K562 (cell line): ENCODE results near the gene RPL7L1. TPM values are rescaled to one million over a fixed set of nuclear protein-coding genes. Genes with fewer than 3 reads are reported as not detected.

ENCODE experiments used
- ATAC-seq: fragments of 200-7000 bp; cut with Tn5 transposase; 3 replicates; pipeline ENCODE4 v1.9.1; 2020; ENCODE audit warnings: moderate library complexity
- BruUV-seq: library from RNA; stranded (reverse); fragments of 400-500 nt; replicated peaks from 2 replicates; lab custom pipeline; 2021; lab: Mats Ljungman, UMichigan
- CTCF ChIA-PET: fragments of 300-600 bp; formaldehyde crosslinking; extraction: SDS; loops from one replicate; lab custom pipeline; 2021; ENCODE audit warnings: low intra/inter-chr PET ratio; lab: Yijun Ruan, JAX
- POLR2A ChIA-PET: fragments of 300-600, 350-650 bp; sonication (Branson Sonifier 250); formaldehyde crosslinking; extraction: SDS; loops from one replicate; lab custom pipeline; 2021; ENCODE audit warnings: antibody characterized with exemption, inconsistent platforms; lab: Yijun Ruan, JAX
- DNase-seq, 4 experiments: peaks; one replicate each; pipeline versions ENCODE4 v3.0.0 to v3.0.0-alpha.2; 2011 to 2018; ENCODE audit warnings: low spot score in 3 of 4, mixed read lengths in 3 of 4; ENCODE audit errors: extremely low read depth in 1 of 4
- FAIRE-seq: peaks from 2 replicates; lab custom pipeline; 2011; peaks lifted over from hg19 to GRCh38; lab: Jason Lieb, UNC
- H2AFZ ChIP-seq: 2 replicates; pipeline ENCODE4 v1.6.0; 2011; ENCODE audit warnings: low read depth, low read length, control low read depth, inconsistent platforms
- H3K27ac ChIP-seq: fragments of 200-600 bp; 3 replicates; pipeline ENCODE4 v1.8.0; 2011; ENCODE audit warnings: low read depth, mild to moderate bottlenecking, control low read depth, inconsistent platforms, low read length, moderate library complexity, mixed read lengths; ENCODE audit errors: extremely low read depth
- H3K27me3 ChIP-seq, 2 experiments: fragments of 300-600 bp in 1 of 2; 2 replicates in 1 of 2; 3 replicates in 1 of 2; pipeline versions ENCODE4 v1.6.0 to v1.8.0; 2011; ENCODE audit warnings: inconsistent platforms in 2 of 2, low read length in 2 of 2, mild to moderate bottlenecking in 1 of 2, mixed read lengths in 1 of 2, moderate library complexity in 1 of 2; ENCODE audit not compliant: control insufficient read depth in 2 of 2, insufficient read depth in 2 of 2
- H3K36me3 ChIP-seq: fragments of 300-600 bp; 3 replicates; pipeline ENCODE4 v1.8.0; 2011; ENCODE audit warnings: mild to moderate bottlenecking, low read length, inconsistent platforms; ENCODE audit not compliant: control insufficient read depth, insufficient read depth
- H3K4me1 ChIP-seq, 2 experiments: fragments of 200-600 bp in 1 of 2; replicated peaks in 1 of 2; 2 replicates in 1 of 2; 3 replicates in 1 of 2; pipeline versions ENCODE4 v1.5.1 to v1.8.0; 2011; ENCODE audit warnings: inconsistent platforms in 2 of 2, low read length in 2 of 2, mild to moderate bottlenecking in 1 of 2, mixed read lengths in 1 of 2, moderate library complexity in 1 of 2; ENCODE audit not compliant: control insufficient read depth in 2 of 2, insufficient read depth in 2 of 2
- H3K4me2 ChIP-seq: 2 replicates; pipeline ENCODE4 v1.6.1; 2011; ENCODE audit warnings: low read length, control low read depth, inconsistent platforms, mixed read lengths; ENCODE audit not compliant: insufficient read depth
- H3K4me3 ChIP-seq: fragments of 200-600 bp; sonication (generic), shearing (Covaris generic); 2 replicates; pipeline ENCODE4 v1.5.1; 2016; ENCODE audit warnings: control low read depth, inconsistent platforms
- H3K79me2 ChIP-seq: fragments of 200-600 bp; 3 replicates; pipeline ENCODE4 v1.8.0; 2011; ENCODE audit warnings: low read length, inconsistent platforms; ENCODE audit not compliant: control insufficient read depth, insufficient read depth
- H3K9ac ChIP-seq, 2 experiments: 2 replicates each; pipeline versions ENCODE4 v1.6.0 to v1.6.1; 2011; ENCODE audit warnings: low read depth in 2 of 2, low read length in 2 of 2, control low read depth in 1 of 2, inconsistent platforms in 1 of 2, mild to moderate bottlenecking in 1 of 2, mixed read lengths in 1 of 2; ENCODE audit not compliant: insufficient read depth in 1 of 2
- H3K9me1 ChIP-seq: one replicate; pipeline ENCODE4 v1.6.0; 2011; ENCODE audit warnings: inconsistent platforms, mild to moderate bottlenecking, low read length, moderate library complexity; ENCODE audit not compliant: control insufficient read depth, insufficient read depth
- H3K9me3 ChIP-seq: replicated peaks from 2 replicates; pipeline ENCODE4 v1.5.1; 2011; ENCODE audit warnings: low read depth, low read length, inconsistent platforms; ENCODE audit not compliant: control insufficient read depth, insufficient read depth
- H4K20me1 ChIP-seq: replicated peaks from 2 replicates; pipeline ENCODE4 v1.6.1; 2011; ENCODE audit warnings: low read length, inconsistent platforms, mixed read lengths; ENCODE audit not compliant: control insufficient read depth, insufficient read depth
- GTF3C2 ChIP-seq: IDR thresholded peaks from 3 replicates; pipeline ENCODE4 v1.6.1; 2011; ENCODE audit warnings: borderline replicate concordance, mild to moderate bottlenecking, moderate library complexity; ENCODE audit not compliant: insufficient read length; ENCODE audit errors: extremely low read depth
- HOXB6 ChIP-seq: fragments of 250-450 bp; sonication (Bioruptor Pico); IDR thresholded peaks from 2 replicates; pipeline ENCODE4 v1.5.1; 2022; ENCODE audit warnings: mild to moderate bottlenecking, borderline replicate concordance
- MCM5 ChIP-seq: fragments of 450-650 bp; IDR thresholded peaks from 2 replicates; pipeline ENCODE4 v1.6.1; 2016; ENCODE audit warnings: low read depth
- MLLT1 ChIP-seq, 2 experiments: fragments of 450-650 bp; IDR thresholded peaks; 2 replicates each; pipeline ENCODE4 v1.6.1; 2016
- PRDM10 ChIP-seq: fragments of 450-650 bp; IDR thresholded peaks from 2 replicates; pipeline ENCODE4 v1.6.1; 2018; ENCODE audit not compliant: partially characterized antibody
- RBM14 ChIP-seq: fragments of 200-400 bp; formaldehyde crosslinking; IDR thresholded peaks from 2 replicates; pipeline ENCODE4 v1.6.1; 2018; ENCODE audit warnings: low read depth, mild to moderate bottlenecking, low read length, moderate library complexity, borderline replicate concordance; ENCODE audit not compliant: insufficient read depth
- RHOXF2B ChIP-seq: fragments of 250-450 bp; sonication (Bioruptor Pico); conservative IDR thresholded peaks from 2 replicates; pipeline ENCODE4 v1.5.1; 2021
- TCF7L2 ChIP-seq: fragments of 150-350 bp; IDR thresholded peaks from 2 replicates; pipeline ENCODE4 v1.6.1; 2016; ENCODE audit warnings: low read depth, mild to moderate bottlenecking, low read length, moderate library complexity
- ZBTB33 ChIP-seq: sonication (generic); formaldehyde crosslinking; IDR thresholded peaks from 2 replicates; pipeline ENCODE4 v1.8.1; 2023; ENCODE audit warnings: mild to moderate bottlenecking, missing genetic modification reagents
- ZNF316 ChIP-seq: fragments of 450-650 bp; IDR thresholded peaks from 2 replicates; pipeline ENCODE4 v1.6.1; 2016
- WGBS: fragments of 100-300 bp; shearing (Covaris generic); methylation state at CpG from one replicate; pipeline ENCODE4 v1.1.6; 2016; ENCODE audit warnings: low coverage, mixed read lengths; ENCODE audit not compliant: insufficient coverage; ENCODE audit errors: missing lambda C conversion rate; 5-methylcytosine and 5-hydroxymethylcytosine counted together
- in situ Hi-C: fragments of 300-500 bp; cut with MboI; formaldehyde crosslinking; loops from 4 replicates; pipeline ENCODE4 v1.15.0; 2018; ENCODE audit warnings: inconsistent platforms, mixed read lengths
- intact Hi-C: fragments of 100-400 bp; cut with micrococcal nuclease; formaldehyde crosslinking; loops from 2 replicates; pipeline ENCODE4 v1.14.2; 2022
- polyA plus RNA-seq, 8 experiments: library from polyadenylated mRNA; depleted of rRNA in 4 of 8; stranded (reverse) in 5 of 8; unstranded in 3 of 8; fragments of >200 nt; fragmentation: Nextera tagmentation in 2 of 8; fragmentation: Illumina TruSeq in 1 of 8; extraction: Ambion mirVana in 2 of 8; extraction: Trizol in 1 of 8; gene quantifications; 2 replicates each; pipeline versions ENCODE4 v1.2.1 to v1.2.3, GENCODE V29; 2011 to 2014; ENCODE audit warnings: inconsistent platforms in 1 of 8, missing spikeins in 1 of 8
- total RNA-seq, 7 experiments: library from RNA; depleted of rRNA in 6 of 7; stranded (reverse); fragments of >200 nt in 6 of 7; fragmentation: Illumina TruSeq in 2 of 7; extraction: Trizol in 2 of 7; gene quantifications; 2 replicates each; pipeline versions ENCODE4 v1.2.1 to v1.2.3, GENCODE V29; 2011 to 2021; ENCODE audit warnings: low replicate concordance in 1 of 7

RPL7L1 gene
- total and polyA plus RNA-seq, 9 of the 15 experiments (the other 6 are each of a cell fraction or from before 2014, with no cell fraction given) = 129 to 259 (median 164) TPM

- Histone ChIP-seq H3K27ac (no peak overlapping the region), H3K36me3 (no peaks in the 10 kb centered on the region), H3K4me1 (peaks cover 19 to 27% of the 10 kb centered on the region in 2 experiments; a peak in 4 of 5 replicates), H3K9me1 (no peaks in the 10 kb centered on the region), H3K4me2 (no peak overlapping the region), H4K20me1 (no peaks in the 10 kb centered on the region), H3K79me2 (peaks cover 8% of the 10 kb centered on the region), H3K4me3 (no peak overlapping the region), H3K27me3 (no peaks in the 10 kb centered on the region), H2AFZ (peak overlapping the region; percentile 37; the same call in 1 of the 2 replicates), H3K9ac (peak overlapping the region in 1 of 2 experiments; percentile 65; a peak in 2 of 4 replicates), H3K9me3 (no peaks in the 10 kb centered on the region)
- in situ Hi-C loops = no loop called here
- FAIRE-seq (no peak), DNase-seq (no peak), ATAC-seq (no peak)
- TF ChIP-seq RBM14 (0 out of 2 replicates have a peak, but pooled peaks have one; percentile 41), TCF7L2 (no peak), RHOXF2B (CRISPR knock-in tag) (no peak), MCM5 (no peak), PRDM10 (no peak), MLLT1 (IDR thresholded peaks at IDR 0.05) (no peak), ZNF316 (peak; percentile 49; the same call in 1 of the 2 replicates), HOXB6 (CRISPR knock-in tag) (no peak), ZBTB33 (CRISPR knock-in tag) (peak; percentile 90), GTF3C2 (no peak)
- WGBS = 86% methylated on average over 22 of the region's 23 CpGs
- POLR2A ChIA-PET = interaction anchor here (0.7 to 2.2 kb wide), 2 partner anchors 10 to 232 kb away, joined by 3 to 5 read pairs; no protein-coding TSS in a partner anchor
- intact Hi-C loops = no loop called here
- CTCF ChIA-PET = no interaction called here
- BruUV-seq = no TSS peak
Observed at GRCh38 chr6:42925248-42925857, 45.9 kb downstream of the RPL7L1 start.
